Measurements from ENCODE around the gene ZSCAN21. TPM values are rescaled to one million over a fixed set of nuclear protein-coding genes. Genes with fewer than 3 reads are reported as not detected.

The ZSCAN21 gene
- total and polyA plus RNA-seq, 2 experiments from 2014 or later = 3.4 to 8.2 TPM

DNA sequence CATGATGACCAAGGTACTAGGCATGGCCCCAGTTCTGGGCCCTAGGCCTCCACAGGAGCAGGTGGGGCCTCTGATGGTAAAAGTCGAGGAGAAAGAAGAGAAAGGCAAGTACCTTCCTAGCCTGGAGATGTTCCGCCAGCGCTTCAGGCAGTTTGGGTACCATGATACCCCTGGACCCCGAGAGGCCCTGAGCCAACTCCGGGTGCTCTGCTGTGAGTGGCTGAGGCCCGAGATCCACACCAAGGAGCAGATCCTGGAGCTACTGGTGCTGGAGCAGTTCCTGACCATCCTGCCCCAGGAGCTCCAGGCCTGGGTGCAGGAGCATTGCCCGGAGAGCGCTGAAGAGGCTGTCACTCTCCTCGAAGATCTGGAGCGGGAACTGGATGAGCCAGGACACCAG lies 7.4 kb downstream of the ZSCAN21 start:
- no peaks in the 10 kb centered on the region for H3K9me2 ChIP-seq (ENCODE audit: insufficient read depth)
- no peaks in the 10 kb centered on the region for H3F3A ChIP-seq (ENCODE audit: insufficient read depth)
- no peak for DNase-seq
- WGBS, 2 experiments (ENCODE audit: low coverage in 1 of 2, low lambda C conversion rate in 2 of 2, missing lambda C conversion rate in 2 of 2) = 95 to 96% methylated on average over 8 to 10 of the region's 10 CpGs
- H3K79me2 ChIP-seq (ENCODE audit: insufficient read depth) = peaks cover 17% of the 10 kb centered on the region
- no peak overlapping the region for H3K4me3 ChIP-seq
- H3K27me3 ChIP-seq (replicated peaks; ENCODE audit: insufficient read depth) = no peaks in the 10 kb centered on the region
- H3K9ac ChIP-seq = no peak overlapping the region
- H3K36me3 ChIP-seq (ENCODE audit: low read depth) = no peaks in the 10 kb centered on the region; the same call in 1 of the 2 replicates
- no peaks in the 10 kb centered on the region for H3K4me1 ChIP-seq (ENCODE audit: insufficient read depth)
- H3K4me2 ChIP-seq (ENCODE audit: unreplicated experiment) = no peak overlapping the region
- no peak for TF ChIP-seq EZH2phosphoT487 (IDR thresholded peaks at IDR 0.05; ENCODE audit: insufficient read depth, low read depth)
- no peak for TF ChIP-seq EZH2 (IDR thresholded peaks at IDR 0.05; ENCODE audit: insufficient read depth, poor library complexity, severe bottlenecking)
- H4K20me1 ChIP-seq (ENCODE audit: insufficient read depth) = no peaks in the 10 kb centered on the region
- no peak overlapping the region for H2AFZ ChIP-seq
- H3K27ac ChIP-seq = no peak overlapping the region
- in situ Hi-C loops (cut with MboI) = no loop called here
- no peaks in the 10 kb centered on the region for H3K9me3 ChIP-seq (ENCODE audit: low read depth)

DNA sequence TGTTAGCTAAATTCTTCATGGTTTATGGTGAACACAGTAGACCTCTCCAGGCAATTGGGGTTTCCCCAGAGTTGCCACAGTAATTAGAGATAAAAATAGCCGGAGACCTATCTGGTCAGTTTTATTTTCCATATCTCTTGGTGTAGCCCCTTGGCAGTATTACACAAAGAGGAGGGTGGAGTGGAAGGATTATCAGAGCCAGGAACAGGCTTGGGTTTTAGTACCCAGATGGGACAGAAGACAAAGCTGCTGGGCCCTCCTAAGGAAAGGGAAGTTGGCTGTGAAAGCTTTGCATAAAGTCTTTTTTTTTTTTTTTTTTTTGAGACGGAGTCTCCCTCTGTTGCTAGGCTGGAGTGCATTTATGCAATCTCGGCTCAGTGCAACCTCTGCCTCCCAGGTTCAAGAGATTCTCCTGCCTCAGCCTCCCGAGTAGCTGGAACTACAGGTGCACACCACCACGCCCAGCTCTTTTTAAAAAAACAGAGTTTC lies 9.7 kb downstream of the ZSCAN21 start:
- no peak overlapping the region for H3K4me2 ChIP-seq (ENCODE audit: unreplicated experiment)
- no peak overlapping the region for H3K4me3 ChIP-seq
- no peaks in the 10 kb centered on the region for H3K9me3 ChIP-seq (ENCODE audit: low read depth)
- no peaks in the 10 kb centered on the region for H4K20me1 ChIP-seq (ENCODE audit: insufficient read depth)
- H3F3A ChIP-seq (ENCODE audit: insufficient read depth) = no peaks in the 10 kb centered on the region
- no peaks in the 10 kb centered on the region for H3K9me2 ChIP-seq (ENCODE audit: insufficient read depth)
- in situ Hi-C loops (cut with MboI) = no loop called here
- no peak overlapping the region for H2AFZ ChIP-seq
- no peak overlapping the region for H3K9ac ChIP-seq
- WGBS, 2 experiments (ENCODE audit: low coverage in 1 of 2, low lambda C conversion rate in 2 of 2, missing lambda C conversion rate in 2 of 2) = 81 to 85% methylated on average over 4 to 5 of the region's 5 CpGs
- no peaks in the 10 kb centered on the region; the same call in 1 of the 2 replicates for H3K36me3 ChIP-seq (ENCODE audit: low read depth)
- no peak for DNase-seq
- H3K79me2 ChIP-seq (ENCODE audit: insufficient read depth) = 0 out of 2 replicates have a peak, but pooled peaks cover 1% of the 10 kb centered on the region
- no peak overlapping the region for H3K27ac ChIP-seq
- no peaks in the 10 kb centered on the region for H3K27me3 ChIP-seq (replicated peaks; ENCODE audit: insufficient read depth)
- no peaks in the 10 kb centered on the region for H3K4me1 ChIP-seq (ENCODE audit: insufficient read depth)
- TF ChIP-seq EZH2phosphoT487 (IDR thresholded peaks at IDR 0.05; ENCODE audit: insufficient read depth, low read depth) (no peak), EZH2 (IDR thresholded peaks at IDR 0.05; ENCODE audit: insufficient read depth, poor library complexity, severe bottlenecking) (no peak)

DNA sequence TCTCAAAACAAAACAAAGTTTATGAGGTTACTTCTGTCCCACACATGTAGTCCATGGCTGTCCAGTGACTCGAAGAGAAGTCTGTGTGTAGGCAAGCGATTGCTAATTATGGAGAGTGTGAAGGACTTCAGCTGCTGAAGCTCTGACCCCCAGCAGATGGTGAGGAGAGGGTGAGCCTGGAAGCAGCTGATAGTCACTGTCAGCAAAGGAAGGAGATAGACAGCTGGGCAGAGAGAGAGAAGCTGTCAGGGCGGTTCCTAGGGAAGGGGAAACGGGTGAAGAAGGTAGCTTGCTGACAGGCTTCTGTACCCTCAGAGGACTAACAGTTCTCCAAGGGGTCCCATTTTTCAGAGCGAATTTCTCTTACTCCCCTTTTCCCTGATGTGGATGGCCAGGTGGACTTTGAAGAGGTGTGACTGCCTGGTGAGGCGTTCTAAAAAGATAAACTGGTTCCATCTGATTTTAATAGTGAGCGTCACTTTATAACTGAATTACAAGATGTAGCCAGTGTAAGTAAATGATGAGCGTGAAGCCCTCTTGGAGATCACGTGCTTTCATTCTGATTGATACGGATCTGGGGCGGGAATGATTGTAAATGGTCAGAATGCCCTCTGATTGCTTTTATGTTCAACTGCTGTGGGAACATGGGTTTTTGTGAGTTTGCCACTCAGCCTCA lies 12.1 kb downstream of the ZSCAN21 start:
- H3K4me2 ChIP-seq (ENCODE audit: unreplicated experiment) = no peak overlapping the region
- 89 to 90% methylated on average over 11 of the region's 11 CpGs for WGBS, 2 experiments (ENCODE audit: low coverage in 1 of 2, low lambda C conversion rate in 2 of 2, missing lambda C conversion rate in 2 of 2)
- H2AFZ ChIP-seq = no peak overlapping the region
- TF ChIP-seq EZH2phosphoT487 (IDR thresholded peaks at IDR 0.05; ENCODE audit: insufficient read depth, low read depth) (no peak), EZH2 (IDR thresholded peaks at IDR 0.05; ENCODE audit: insufficient read depth, poor library complexity, severe bottlenecking) (no peak)
- no peaks in the 10 kb centered on the region; the same call in 1 of the 2 replicates for H3K36me3 ChIP-seq (ENCODE audit: low read depth)
- no peaks in the 10 kb centered on the region for H4K20me1 ChIP-seq (ENCODE audit: insufficient read depth)
- in situ Hi-C loops (cut with MboI) = no loop called here
- H3K4me1 ChIP-seq (ENCODE audit: insufficient read depth) = 0 out of 2 replicates have a peak, but pooled peaks cover 7% of the 10 kb centered on the region
- DNase-seq = no peak
- H3K4me3 ChIP-seq = no peak overlapping the region
- H3K27me3 ChIP-seq (replicated peaks; ENCODE audit: insufficient read depth) = no peaks in the 10 kb centered on the region
- no peaks in the 10 kb centered on the region for H3K9me3 ChIP-seq (ENCODE audit: low read depth)
- H3K9me2 ChIP-seq (ENCODE audit: insufficient read depth) = no peaks in the 10 kb centered on the region
- H3K79me2 ChIP-seq (ENCODE audit: insufficient read depth) = no peaks in the 10 kb centered on the region
- peaks cover 11% of the 10 kb centered on the region; the same call in 1 of the 2 replicates for H3F3A ChIP-seq (ENCODE audit: insufficient read depth)
- H3K27ac ChIP-seq = no peak overlapping the region
- H3K9ac ChIP-seq = no peak overlapping the region

DNA sequence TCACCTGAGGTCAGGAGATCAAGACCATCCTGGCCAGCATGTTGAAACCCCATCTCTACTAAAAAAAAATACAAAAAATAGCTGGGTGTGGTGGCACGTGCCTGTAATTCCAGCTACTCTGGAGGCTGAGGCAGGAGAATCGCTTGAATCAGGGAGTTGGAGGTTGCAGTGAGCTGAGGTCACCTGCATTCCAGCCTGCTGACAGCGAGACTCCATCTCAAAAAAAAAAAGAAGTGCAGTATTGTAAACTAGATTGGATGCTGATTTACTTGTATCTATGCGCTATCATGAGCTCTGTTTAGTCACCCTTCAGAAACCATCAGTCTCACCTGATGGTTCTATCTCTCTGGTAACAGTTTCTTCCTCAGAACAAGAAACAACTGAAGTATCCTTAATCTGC lies 13.8 kb downstream of the ZSCAN21 start:
- Histone ChIP-seq H3K4me1 (ENCODE audit: insufficient read depth) (0 out of 2 replicates have a peak, but pooled peaks cover 7% of the 10 kb centered on the region), H3K4me2 (ENCODE audit: unreplicated experiment) (no peak overlapping the region), H3K9ac (no peak overlapping the region), H3K9me2 (ENCODE audit: insufficient read depth) (no peaks in the 10 kb centered on the region), H3K9me3 (ENCODE audit: low read depth) (no peaks in the 10 kb centered on the region), H3K4me3 (no peak overlapping the region), H3K79me2 (ENCODE audit: insufficient read depth) (no peaks in the 10 kb centered on the region), H3F3A (ENCODE audit: insufficient read depth) (peaks cover 18% of the 10 kb centered on the region; the same call in 1 of the 2 replicates), H3K36me3 (ENCODE audit: low read depth) (no peaks in the 10 kb centered on the region; the same call in 1 of the 2 replicates), H3K27ac (no peak overlapping the region), H4K20me1 (ENCODE audit: insufficient read depth) (no peaks in the 10 kb centered on the region), H3K27me3 (replicated peaks; ENCODE audit: insufficient read depth) (no peaks in the 10 kb centered on the region), H2AFZ (no peak overlapping the region)
- TF ChIP-seq EZH2 (IDR thresholded peaks at IDR 0.05; ENCODE audit: insufficient read depth, poor library complexity, severe bottlenecking) (no peak), EZH2phosphoT487 (IDR thresholded peaks at IDR 0.05; ENCODE audit: insufficient read depth, low read depth) (no peak)
- in situ Hi-C loops (cut with MboI) = no loop called here
- 87 to 92% methylated on average over 4 of the region's 4 CpGs for WGBS, 2 experiments (ENCODE audit: low coverage in 1 of 2, low lambda C conversion rate in 2 of 2, missing lambda C conversion rate in 2 of 2)
- no peak for DNase-seq

Measured in GM23248 (cell line).